H9 (cell line): ENCODE data around the gene TPD52L1. TPM values are rescaled to one million over a fixed set of nuclear protein-coding genes. Genes with fewer than 3 reads are reported as not detected.

Experiments
- DNase-seq: peaks from one replicate; pipeline ENCODE4 v3.0.0-alpha.2; 2017
- H2AFZ ChIP-seq: one replicate; pipeline ENCODE4 v1.6.1; 2013; ENCODE audit warnings: mild to moderate bottlenecking, low read length, control low read depth, moderate library complexity
- H2AK5ac ChIP-seq: 2 replicates; pipeline ENCODE4 v1.6.1; 2013; ENCODE audit warnings: low read length, control low read depth, mixed read lengths; ENCODE audit not compliant: insufficient read length
- H2BK120ac ChIP-seq: one replicate; pipeline ENCODE4 v1.6.1; 2013; ENCODE audit warnings: low read depth, mild to moderate bottlenecking, low read length, control low read depth, inconsistent platforms; ENCODE audit not compliant: poor library complexity, severe bottlenecking
- H2BK12ac ChIP-seq: 2 replicates; pipeline ENCODE4 v1.6.1; 2013; ENCODE audit warnings: low read length, control low read depth, mixed read lengths, low read depth; ENCODE audit not compliant: insufficient read length
- H2BK15ac ChIP-seq: 2 replicates; pipeline ENCODE4 v1.6.1; 2013; ENCODE audit warnings: low read depth, low read length, control low read depth
- H2BK20ac ChIP-seq: one replicate; pipeline ENCODE4 v1.6.1; 2013; ENCODE audit warnings: low read depth, mild to moderate bottlenecking, low read length, control low read depth, inconsistent platforms; ENCODE audit not compliant: poor library complexity, severe bottlenecking
- H2BK5ac ChIP-seq: 2 replicates; pipeline ENCODE4 v1.6.1; 2013; ENCODE audit warnings: low read length, control low read depth, mixed read lengths; ENCODE audit not compliant: insufficient read length
- H3K14ac ChIP-seq: 2 replicates; pipeline ENCODE4 v1.6.1; 2013; ENCODE audit warnings: low read length, control low read depth; ENCODE audit not compliant: insufficient read depth
- H3K18ac ChIP-seq: 2 replicates; pipeline ENCODE4 v1.6.1; 2013; ENCODE audit warnings: low read depth, mild to moderate bottlenecking, mixed read lengths, low read length, control low read depth; ENCODE audit not compliant: insufficient read length
- H3K23ac ChIP-seq: 2 replicates; pipeline ENCODE4 v1.6.1; 2013; ENCODE audit warnings: low read length, control low read depth, mixed read lengths, low read depth; ENCODE audit not compliant: insufficient read length
- H3K23me2 ChIP-seq: 2 replicates; pipeline ENCODE4 v1.6.1; 2013; ENCODE audit warnings: low read depth, mild to moderate bottlenecking, mixed read lengths, low read length, control low read depth; ENCODE audit not compliant: insufficient read length, poor library complexity, severe bottlenecking
- H3K27ac ChIP-seq: 2 replicates; pipeline ENCODE4 v1.5.1; 2013; ENCODE audit warnings: low read length, control low read depth, mixed read lengths, low read depth; ENCODE audit not compliant: insufficient read length
- H3K27me3 ChIP-seq: 2 replicates; pipeline ENCODE4 v1.6.1; 2013; ENCODE audit warnings: low read length, control low read depth, inconsistent platforms; ENCODE audit not compliant: insufficient read depth
- H3K4ac ChIP-seq: 2 replicates; pipeline ENCODE4 v1.6.1; 2013; ENCODE audit warnings: low read depth, mild to moderate bottlenecking, control low read depth, inconsistent platforms, low read length, moderate library complexity
- H3K4me1 ChIP-seq: 2 replicates; pipeline ENCODE4 v1.6.1; 2013; ENCODE audit warnings: low read length, control low read depth, inconsistent platforms; ENCODE audit not compliant: insufficient read depth
- H3K4me2 ChIP-seq: 2 replicates; pipeline ENCODE4 v1.6.1; 2013; ENCODE audit warnings: low read length, control low read depth, mixed read lengths; ENCODE audit not compliant: insufficient read length, insufficient read depth
- H3K56ac ChIP-seq: 2 replicates; pipeline ENCODE4 v1.6.1; 2013; ENCODE audit warnings: low read depth, mild to moderate bottlenecking, mixed read lengths, low read length, control low read depth; ENCODE audit not compliant: insufficient read length
- H3K79me1 ChIP-seq: 2 replicates; pipeline ENCODE4 v1.6.1; 2013; ENCODE audit warnings: low read depth, mild to moderate bottlenecking, moderate library complexity, low read length, control low read depth, inconsistent platforms; ENCODE audit not compliant: insufficient read depth, poor library complexity, severe bottlenecking
- H3K79me2 ChIP-seq: 2 replicates; pipeline ENCODE4 v1.6.1; 2013; ENCODE audit warnings: low read length, control low read depth, inconsistent platforms; ENCODE audit not compliant: insufficient read depth
- H3K9ac ChIP-seq: 2 replicates; pipeline ENCODE4 v1.6.1; 2013; ENCODE audit warnings: low read length, control low read depth, mixed read lengths; ENCODE audit not compliant: insufficient read length; ENCODE audit errors: extremely low read depth
- H3K9me3 ChIP-seq: one replicate; pipeline ENCODE4 v1.6.1; 2013; ENCODE audit warnings: low read depth, low read length, inconsistent platforms; ENCODE audit not compliant: control insufficient read depth
- H3T11ph ChIP-seq: one replicate; pipeline ENCODE4 v1.6.1; 2013; ENCODE audit warnings: mild to moderate bottlenecking, low read length, control low read depth, inconsistent platforms
- H4K20me1 ChIP-seq: one replicate; pipeline ENCODE4 v1.6.1; 2013; ENCODE audit not compliant: control insufficient read depth, insufficient read length, insufficient read depth
- H4K5ac ChIP-seq: 2 replicates; pipeline ENCODE4 v1.6.1; 2013; ENCODE audit warnings: low read depth, mild to moderate bottlenecking, mixed read lengths, low read length, control low read depth; ENCODE audit not compliant: insufficient read length
- H4K8ac ChIP-seq: replicated peaks from 2 replicates; pipeline ENCODE4 v1.6.1; 2013; ENCODE audit warnings: low read length, control low read depth, mixed read lengths, low read depth; ENCODE audit not compliant: insufficient read length
- H4K91ac ChIP-seq: 2 replicates; pipeline ENCODE4 v1.6.1; 2013; ENCODE audit warnings: low read depth, mild to moderate bottlenecking, moderate library complexity, mixed read lengths, low read length, control low read depth; ENCODE audit not compliant: insufficient read length
- H3K27ac Mint-ChIP-seq, 3 experiments: 2 replicates in 2 of 3; 3 replicates in 1 of 3; pipeline ENCODE4 v1.8.0; 2020 to 2021; ENCODE audit warnings: mixed read lengths in 3 of 3, mild to moderate bottlenecking in 1 of 3, moderate library complexity in 1 of 3
- H3K27me3 Mint-ChIP-seq: 2 replicates; pipeline ENCODE4 v1.8.0; 2021; ENCODE audit warnings: low read depth, mild to moderate bottlenecking, moderate library complexity, mixed read lengths
- H3K36me3 Mint-ChIP-seq, 3 experiments: 2 replicates in 2 of 3; 3 replicates in 1 of 3; pipeline ENCODE4 v1.8.0; 2020 to 2021; ENCODE audit warnings: low read depth in 3 of 3, mixed read lengths in 3 of 3; ENCODE audit not compliant: insufficient read depth in 1 of 3
- H3K4me1 Mint-ChIP-seq, 2 experiments: 2 replicates each; pipeline ENCODE4 v1.8.0; 2020; ENCODE audit warnings: mixed read lengths in 2 of 2
- H3K4me3 Mint-ChIP-seq, 2 experiments: 2 replicates in 1 of 2; 3 replicates in 1 of 2; pipeline ENCODE4 v1.8.0; 2020 to 2021; ENCODE audit warnings: mild to moderate bottlenecking in 2 of 2, mixed read lengths in 2 of 2, moderate library complexity in 1 of 2
- H3K9me3 Mint-ChIP-seq, 2 experiments: 2 replicates in 1 of 2; 3 replicates in 1 of 2; pipeline ENCODE4 v1.8.0; 2020; ENCODE audit warnings: mild to moderate bottlenecking in 2 of 2, mixed read lengths in 2 of 2, moderate library complexity in 1 of 2
- WGBS: extraction: QIAGEN DNeasy Blood & Tissue Kit; methylation state at CpG from one replicate; pipeline ENCODE4 v1.1.7; 2013; ENCODE audit warnings: missing lambda C conversion rate, low lambda C conversion rate, mixed read lengths; ENCODE audit not compliant: insufficient read length; ENCODE audit errors: extremely low coverage; 5-methylcytosine and 5-hydroxymethylcytosine counted together
- total RNA-seq: library from RNA; stranded (reverse); gene quantifications from 2 replicates; pipeline ENCODE4 v1.2.1, GENCODE V29; 2021
- TF ChIP-seq, protein P1 (sequence below): fragments of 200-600 bp; sonication (generic); conservative IDR thresholded peaks from 3 replicates; pipeline ENCODE4 v1.8.0; 2021; ENCODE audit warnings: antibody characterized with exemption, mild to moderate bottlenecking

Gene TPD52L1
- total RNA-seq, 1 experiment from 2014 or later, result 6.6 TPM

DNA sequence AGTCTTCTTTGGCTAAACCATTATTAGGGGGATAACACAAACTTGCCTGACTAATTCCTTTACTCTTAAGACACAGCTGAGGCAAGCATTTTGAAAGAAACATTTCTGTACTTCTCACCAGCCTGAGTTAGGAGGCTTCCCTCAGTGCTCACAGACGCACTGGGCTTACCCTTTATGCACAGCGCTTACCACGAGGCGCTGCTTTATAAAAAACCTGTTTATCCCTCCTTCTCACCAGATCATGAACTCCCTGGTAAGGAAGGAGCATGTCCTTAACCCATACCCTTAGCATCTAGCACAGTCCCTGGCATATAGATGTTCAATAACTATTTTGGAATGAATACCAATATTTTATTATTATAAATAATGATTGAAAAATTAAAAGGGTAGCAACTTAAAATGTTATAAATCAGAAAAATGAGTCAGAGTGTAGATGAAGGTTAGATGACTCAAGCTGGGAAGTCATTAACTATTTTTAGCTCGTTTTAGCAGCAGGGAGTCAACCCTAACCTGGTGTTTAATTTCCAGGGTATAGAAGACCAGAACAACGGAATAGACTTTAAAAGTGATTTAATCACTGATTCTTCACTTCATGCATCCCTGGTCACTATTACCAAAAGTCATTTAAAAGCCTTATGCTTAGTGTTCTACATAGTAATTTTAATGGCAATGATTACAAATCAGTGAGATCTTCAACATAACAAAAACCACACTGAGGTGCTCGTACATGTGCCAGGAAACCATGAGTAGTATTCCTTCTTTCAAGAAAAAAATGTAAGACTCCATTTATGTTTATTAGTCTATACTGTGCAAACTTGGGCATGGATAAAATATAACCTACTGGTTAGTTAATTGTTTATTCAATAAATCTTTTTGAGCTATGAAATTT lies 4.1 kb upstream of the TPD52L1 start:
- peaks cover 37% of the 10 kb centered on the region for H3K27me3 Mint-ChIP-seq
- H3K4me2 ChIP-seq, result no peak overlapping the region

More for the DNA sequence above, 4.1 kb upstream of the TPD52L1 start:
- no peak overlapping the region for H4K8ac ChIP-seq
- no peak overlapping the region for H2AFZ ChIP-seq
- TF ChIP-seq, protein P1, sequence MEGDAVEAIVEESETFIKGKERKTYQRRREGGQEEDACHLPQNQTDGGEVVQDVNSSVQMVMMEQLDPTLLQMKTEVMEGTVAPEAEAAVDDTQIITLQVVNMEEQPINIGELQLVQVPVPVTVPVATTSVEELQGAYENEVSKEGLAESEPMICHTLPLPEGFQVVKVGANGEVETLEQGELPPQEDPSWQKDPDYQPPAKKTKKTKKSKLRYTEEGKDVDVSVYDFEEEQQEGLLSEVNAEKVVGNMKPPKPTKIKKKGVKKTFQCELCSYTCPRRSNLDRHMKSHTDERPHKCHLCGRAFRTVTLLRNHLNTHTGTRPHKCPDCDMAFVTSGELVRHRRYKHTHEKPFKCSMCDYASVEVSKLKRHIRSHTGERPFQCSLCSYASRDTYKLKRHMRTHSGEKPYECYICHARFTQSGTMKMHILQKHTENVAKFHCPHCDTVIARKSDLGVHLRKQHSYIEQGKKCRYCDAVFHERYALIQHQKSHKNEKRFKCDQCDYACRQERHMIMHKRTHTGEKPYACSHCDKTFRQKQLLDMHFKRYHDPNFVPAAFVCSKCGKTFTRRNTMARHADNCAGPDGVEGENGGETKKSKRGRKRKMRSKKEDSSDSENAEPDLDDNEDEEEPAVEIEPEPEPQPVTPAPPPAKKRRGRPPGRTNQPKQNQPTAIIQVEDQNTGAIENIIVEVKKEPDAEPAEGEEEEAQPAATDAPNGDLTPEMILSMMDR, result no peak
- no peak overlapping the region for H2BK5ac ChIP-seq
- no peak overlapping the region for H2BK20ac ChIP-seq
- no peak overlapping the region for H4K91ac ChIP-seq
- H3K79me1 ChIP-seq, result no peaks in the 10 kb centered on the region
- H3K27me3 ChIP-seq, result no peaks in the 10 kb centered on the region; the same call in 1 of the 2 replicates
- H3K79me2 ChIP-seq, result no peaks in the 10 kb centered on the region
- Mint-ChIP-seq H3K4me1 (peaks cover under 1 to 7% of the 10 kb centered on the region in 2 experiments; a peak in 2 of 4 replicates), H3K36me3 (no peaks in the 10 kb centered on the region; a peak in 1 of 7 replicates), H3K4me3 (no peak overlapping the region), H3K9me3 (no peaks in the 10 kb centered on the region), H3K27ac (no peak overlapping the region)
- H3K9me3 ChIP-seq, result no peaks in the 10 kb centered on the region
- no peak overlapping the region for H3K56ac ChIP-seq
- no peak overlapping the region for H3T11ph ChIP-seq
- no CpG with 5 or more reads among the region's 7 CpGs for WGBS
- no peaks in the 10 kb centered on the region for H3K4me1 ChIP-seq
- H4K20me1 ChIP-seq, result no peaks in the 10 kb centered on the region
- H4K5ac ChIP-seq, result no peak overlapping the region
- H3K23me2 ChIP-seq, result peaks cover 4% of the 10 kb centered on the region
- no peak overlapping the region for H3K18ac ChIP-seq
- no peak overlapping the region for H2BK12ac ChIP-seq
- no peak overlapping the region for H3K14ac ChIP-seq
- H3K9ac ChIP-seq, result no peak overlapping the region
- no peak overlapping the region for H2BK15ac ChIP-seq
- no peak overlapping the region for H2BK120ac ChIP-seq
- H3K4ac ChIP-seq, result no peak overlapping the region
- no peak overlapping the region for H2AK5ac ChIP-seq
- H3K27ac ChIP-seq, result no peak overlapping the region
- H3K23ac ChIP-seq, result no peak overlapping the region
- no peak for DNase-seq
